Hindlimb muscle (tissue), 1 donor: Measurements from ENCODE around the gene PKD2L2. TPM values are rescaled to one million over a fixed set of nuclear protein-coding genes. Genes with fewer than 3 reads are reported as not detected.
"Not testable (repeated sequence)": the region's sequence is repeated elsewhere in the genome, so short reads cannot be mapped to it uniquely, and the experiment has no call there.

Experiments
- DNase-seq: peaks from one replicate; pipeline ENCODE4 v3.0.0-alpha.2; 2013
- polyA plus RNA-seq: library from polyadenylated mRNA; unstranded; fragments of 120-200 nt; gene quantifications from one replicate; pipeline ENCODE4 v1.2.1, GENCODE V29; 2013; ENCODE audit not compliant: insufficient read length

PKD2L2 gene
- polyA plus RNA-seq, result 0.74 TPM

GRCh38 chr5:137888863-137889759 is at the start of gene PKD2L2:
TSS of gene PKD2L2 (plus strand) at chr5:137889457. CDS start at chr5:137889492, 35 bp downstream.
- peak; percentile 89 for DNase-seq

- DNase-seq, result no peak
Measured at GRCh38 chr5:137842296-137842695, 47.0 kb upstream of the PKD2L2 start.

GRCh38 chr5:137843676-137844299 is 45.5 kb upstream of the PKD2L2 start:
- no peak for DNase-seq

GRCh38 chr5:137845472-137845871 is 43.8 kb upstream of the PKD2L2 start:
- no peak for DNase-seq

- DNase-seq, result no peak
Measured at GRCh38 chr5:137847687-137848086, 41.6 kb upstream of the PKD2L2 start.

GRCh38 chr5:137853165-137853564 is 36.1 kb upstream of the PKD2L2 start:
- DNase-seq, result not testable (repeated sequence)

GRCh38 chr5:137856201-137856600 is 33.1 kb upstream of the PKD2L2 start:
- no peak for DNase-seq

GRCh38 chr5:137856916-137857862 is 32.1 kb upstream of the PKD2L2 start:
- no peak for DNase-seq

- DNase-seq, result no peak
Measured at GRCh38 chr5:137858223-137858916, 30.9 kb upstream of the PKD2L2 start.

GRCh38 chr5:137858954-137859353 is 30.3 kb upstream of the PKD2L2 start:
- DNase-seq, result no peak

- DNase-seq, result no peak
Measured at GRCh38 chr5:137862251-137862650, 27.0 kb upstream of the PKD2L2 start.

GRCh38 chr5:137863653-137864052 is 25.6 kb upstream of the PKD2L2 start:
- DNase-seq, result not testable (repeated sequence)

GRCh38 chr5:137866541-137867388 is 22.5 kb upstream of the PKD2L2 start:
- DNase-seq, result no peak

- no peak for DNase-seq
Measured at GRCh38 chr5:137867664-137868063, 21.6 kb upstream of the PKD2L2 start, which contains the start of gene MYOT. TSS of gene MYOT (plus strand) at chr5:137867860. CDS start at chr5:137870652, 2,792 bp downstream.

- no peak for DNase-seq
Measured at GRCh38 chr5:137870647-137871339, 18.5 kb upstream of the PKD2L2 start.

GRCh38 chr5:137871571-137871970 is 17.7 kb upstream of the PKD2L2 start:
- DNase-seq, result no peak

- no peak for DNase-seq
Measured at GRCh38 chr5:137872466-137872865, 16.8 kb upstream of the PKD2L2 start.

GRCh38 chr5:137876101-137876500 is 13.2 kb upstream of the PKD2L2 start:
- no peak for DNase-seq

- DNase-seq, result no peak
Measured at GRCh38 chr5:137880313-137880712, 8.9 kb upstream of the PKD2L2 start.

GRCh38 chr5:137887831-137888230 is 1.4 kb upstream of the PKD2L2 start:
- no peak for DNase-seq
